DMS79 (cell line): Measurements from ENCODE around the gene AGTR1.
"Not testable (repeated sequence)": the region's sequence is repeated elsewhere in the genome, so short reads cannot be mapped to it uniquely, and the experiment has no call there.

Experiments used
- DNase-seq: peaks from one replicate; lab custom pipeline; 2025; lab: John Stamatoyannopoulos, UW

The AGTR1 gene

DNA sequence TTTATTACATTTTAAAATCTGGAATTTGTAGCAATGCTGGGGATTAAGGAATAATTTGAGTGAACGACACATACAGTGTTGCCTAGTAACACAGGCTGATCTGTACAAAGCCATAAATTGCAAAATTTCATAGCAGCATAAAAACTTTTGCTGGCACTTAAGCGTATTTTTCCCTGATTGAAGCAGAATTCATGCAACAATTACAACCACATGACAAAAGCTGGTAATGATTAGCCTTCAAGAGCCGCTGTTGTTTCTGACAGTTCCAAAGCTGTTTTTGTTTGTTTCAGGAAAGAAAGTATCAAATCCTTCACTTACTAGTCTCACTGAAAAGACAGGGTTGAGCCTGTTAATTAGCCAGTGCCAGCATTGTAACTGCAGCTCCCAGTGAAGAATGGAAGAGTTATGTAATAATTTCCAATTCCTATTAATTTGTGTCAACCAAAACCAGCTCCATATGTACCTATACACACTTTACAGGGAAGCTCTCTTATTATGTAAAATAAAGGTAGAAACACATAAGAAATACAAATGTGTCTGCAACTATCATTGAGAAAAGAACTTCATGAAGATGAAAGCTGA is 60.7 kb downstream of the AGTR1 start:
- DNase-seq: no peak

DNA sequence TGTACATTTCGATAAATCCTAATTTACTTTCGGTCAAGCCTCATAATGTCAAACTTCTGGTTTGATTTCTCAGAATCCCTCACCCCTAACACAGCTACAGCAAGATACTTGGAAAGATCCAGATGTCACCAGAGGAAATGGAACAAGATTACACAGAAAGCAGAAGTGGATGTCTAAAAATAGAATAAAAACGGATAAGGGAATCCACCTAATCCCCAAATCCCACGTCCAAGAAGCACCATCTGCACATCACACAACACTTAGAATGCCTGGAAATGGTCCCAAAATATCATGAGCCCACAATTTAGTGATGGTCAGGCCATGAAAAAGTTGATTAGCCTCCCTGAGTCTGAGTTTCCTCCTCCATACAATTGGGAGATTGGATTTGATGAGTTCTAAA is 61.7 kb downstream of the AGTR1 start:
- no peak for DNase-seq

DNA sequence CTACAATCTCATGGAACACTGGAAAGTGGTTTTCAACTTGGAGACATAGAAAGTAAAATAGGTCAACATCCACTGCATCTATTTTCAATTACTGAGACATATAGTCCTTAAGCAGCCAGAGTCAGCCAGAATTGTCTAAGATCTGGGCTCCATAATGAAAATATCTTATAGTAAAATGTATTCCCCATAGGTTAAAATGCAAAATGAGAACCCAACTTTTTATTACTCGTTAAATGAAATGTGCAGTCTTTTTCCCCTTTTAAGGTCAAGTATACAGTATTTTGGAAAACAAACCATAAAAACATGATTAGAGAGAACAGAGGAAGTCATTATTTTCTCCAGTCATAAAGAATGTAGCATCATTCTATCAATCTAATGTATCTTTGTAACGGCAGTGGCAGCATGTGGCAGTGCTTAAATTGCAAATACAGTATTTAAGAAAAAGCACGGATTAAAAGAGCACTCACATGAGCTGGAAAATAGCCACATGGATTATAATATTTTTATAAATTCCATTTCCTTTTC is 65.5 kb downstream of the AGTR1 start:
- DNase-seq: no peak

DNA sequence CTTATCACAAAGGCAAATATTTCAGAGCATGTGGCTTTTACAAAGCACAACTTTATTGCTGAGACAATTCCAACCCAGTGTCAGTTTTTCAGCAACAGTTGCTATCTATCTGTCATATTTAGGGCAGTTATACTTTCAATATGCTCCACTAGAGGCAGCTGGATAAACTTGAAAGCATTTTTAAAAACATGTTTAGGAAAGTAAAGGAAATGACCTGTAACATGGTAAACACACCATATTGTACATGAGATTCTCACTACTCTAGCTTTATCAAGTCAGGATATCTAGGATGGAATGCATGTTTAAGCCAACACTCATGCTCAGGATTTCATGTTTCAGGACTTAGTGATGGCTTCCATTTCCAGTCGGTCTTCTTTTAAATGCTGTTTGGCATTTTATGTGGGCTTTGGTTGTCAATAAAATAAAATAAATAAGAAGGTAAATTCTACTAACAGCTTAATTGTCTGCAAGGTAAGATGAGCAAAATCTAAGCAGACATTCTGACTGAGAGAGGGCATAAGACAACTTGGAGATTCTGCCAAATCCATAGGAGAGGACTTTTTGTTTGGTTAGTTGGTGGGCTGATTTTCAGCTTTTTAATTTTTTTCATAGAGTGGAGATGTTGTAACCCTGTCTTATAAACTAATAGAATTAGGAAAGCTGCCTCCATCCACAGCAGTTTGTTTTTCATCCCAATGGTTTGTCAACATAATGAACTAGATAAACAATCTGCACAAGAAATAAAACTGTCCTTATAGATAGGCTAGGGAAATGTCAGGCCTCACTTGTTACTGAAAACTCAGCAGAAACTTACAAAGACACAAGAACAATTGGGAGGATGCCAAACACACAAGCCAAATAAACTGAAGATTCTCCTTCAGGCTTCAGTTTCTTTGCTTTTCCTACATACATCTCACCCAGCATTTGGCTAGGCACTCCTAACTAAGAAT is 66.6 kb downstream of the AGTR1 start:
- DNase-seq: no peak

DNA sequence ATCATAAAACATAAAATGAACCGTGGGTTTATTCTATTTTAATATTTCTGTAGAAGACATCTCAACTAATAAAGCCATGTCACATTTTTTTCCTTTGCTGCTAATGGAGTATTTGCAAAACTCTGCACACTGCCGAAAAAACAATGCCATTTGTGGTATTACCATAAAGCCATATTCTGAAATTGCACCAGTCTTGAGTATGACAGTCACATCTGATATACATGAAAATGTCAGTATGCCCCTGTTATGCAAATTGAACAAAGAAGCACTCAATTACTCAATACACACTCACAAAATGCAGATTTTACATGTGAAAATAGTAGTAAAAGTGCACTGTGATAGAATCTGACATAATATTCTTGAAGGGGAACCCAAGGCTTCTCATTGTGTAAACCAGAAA is 74.7 kb downstream of the AGTR1 start:
- no peak for DNase-seq

DNA sequence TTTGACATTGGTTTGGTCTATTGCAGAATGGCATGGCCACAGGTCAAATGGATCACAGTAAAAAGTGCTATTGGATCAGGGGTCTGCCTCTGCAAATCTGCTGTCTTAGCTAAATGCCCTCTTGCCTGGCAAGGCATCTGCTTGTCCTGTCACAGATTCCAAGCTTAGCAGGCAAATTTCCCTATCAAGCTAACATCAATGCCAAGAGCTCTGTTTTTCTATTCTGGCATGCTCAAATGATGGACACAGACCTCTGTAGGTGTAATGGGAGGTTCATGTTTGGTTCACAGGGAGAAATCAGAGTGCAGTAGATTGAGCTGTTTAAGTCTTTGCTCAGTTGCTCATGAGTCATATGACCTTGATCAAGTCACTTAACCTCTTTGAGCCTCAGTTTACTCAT is 75.1 kb downstream of the AGTR1 start:
- DNase-seq: no peak

DNA sequence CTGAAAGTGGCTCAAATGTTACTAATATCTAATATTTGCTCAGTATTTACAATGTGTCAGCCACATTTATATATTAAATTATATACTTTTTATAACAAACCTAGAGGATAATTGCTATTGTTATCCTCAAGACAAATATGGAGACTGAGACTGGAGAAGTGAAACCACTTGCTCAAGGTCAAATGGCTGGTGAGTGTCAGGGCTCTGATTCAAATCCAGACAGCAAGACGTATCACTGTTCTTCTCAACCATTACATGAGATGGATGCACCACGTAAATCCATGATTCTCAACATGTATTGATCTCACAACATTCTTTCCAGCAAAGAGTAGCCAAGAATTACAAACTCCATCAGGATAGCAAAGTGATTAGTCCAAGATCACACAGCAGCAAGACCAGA is 76.1 kb downstream of the AGTR1 start:
- no peak for DNase-seq

DNA sequence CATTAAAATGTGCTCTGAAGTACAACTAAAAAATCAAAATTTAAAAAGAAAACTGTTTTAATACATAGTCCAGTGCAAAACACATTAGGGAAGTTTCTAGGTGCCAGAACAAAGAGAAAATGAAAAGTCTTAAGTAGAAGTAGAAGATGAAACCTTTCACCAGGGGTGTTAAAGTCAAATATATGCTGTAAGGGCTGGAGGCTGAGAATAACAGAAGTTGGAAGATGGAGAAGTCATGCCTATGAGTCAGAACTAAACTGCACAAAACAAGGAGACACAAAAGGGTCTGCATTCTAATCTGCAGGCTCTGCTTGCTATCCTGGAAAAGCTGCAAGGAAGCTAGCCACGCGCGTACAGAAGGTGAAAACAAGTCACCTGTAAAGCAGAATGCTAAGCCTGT is 81.2 kb downstream of the AGTR1 start:
- DNase-seq: no peak

DNA sequence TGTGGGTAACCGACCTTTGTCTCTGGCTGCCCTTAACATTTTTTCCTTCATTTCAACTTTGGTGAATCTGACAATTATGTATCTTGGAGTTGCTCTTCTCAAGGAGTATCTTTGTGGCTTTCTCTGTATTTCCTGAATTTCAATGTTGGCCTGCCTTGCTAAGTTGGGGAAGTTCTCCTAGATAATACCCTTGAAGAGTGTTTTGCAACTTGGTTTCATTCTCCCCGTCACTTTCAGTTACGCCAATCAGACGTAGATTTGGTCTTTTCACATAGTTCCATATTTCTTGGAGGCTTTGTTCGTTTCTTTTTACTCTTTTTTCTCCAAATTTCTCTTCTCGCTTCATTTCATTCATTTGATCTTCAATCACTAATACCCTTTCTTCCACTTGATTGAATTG is 87.3 kb downstream of the AGTR1 start:
- DNase-seq: not testable (repeated sequence)

DNA sequence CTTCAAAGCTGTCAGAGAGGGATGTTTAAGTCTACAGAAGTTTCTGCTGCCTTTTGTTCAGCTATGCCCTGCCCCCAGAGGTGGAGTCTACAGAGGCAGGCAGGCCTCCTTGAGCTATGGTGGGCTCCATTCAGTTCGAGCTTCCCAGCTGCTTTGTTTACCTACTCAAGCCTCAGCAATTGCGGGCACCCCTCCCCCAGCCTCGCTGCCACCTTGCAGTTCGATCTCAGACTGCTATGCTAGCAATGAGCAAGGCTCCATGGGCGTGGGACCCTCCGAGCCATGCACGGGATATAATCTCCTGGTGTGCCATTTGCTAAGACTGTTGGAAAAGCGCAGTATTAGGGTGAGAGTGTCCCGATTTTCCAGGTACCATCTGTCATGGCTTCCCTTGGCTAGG is 88.5 kb downstream of the AGTR1 start:
- not testable (repeated sequence) for DNase-seq

DNA sequence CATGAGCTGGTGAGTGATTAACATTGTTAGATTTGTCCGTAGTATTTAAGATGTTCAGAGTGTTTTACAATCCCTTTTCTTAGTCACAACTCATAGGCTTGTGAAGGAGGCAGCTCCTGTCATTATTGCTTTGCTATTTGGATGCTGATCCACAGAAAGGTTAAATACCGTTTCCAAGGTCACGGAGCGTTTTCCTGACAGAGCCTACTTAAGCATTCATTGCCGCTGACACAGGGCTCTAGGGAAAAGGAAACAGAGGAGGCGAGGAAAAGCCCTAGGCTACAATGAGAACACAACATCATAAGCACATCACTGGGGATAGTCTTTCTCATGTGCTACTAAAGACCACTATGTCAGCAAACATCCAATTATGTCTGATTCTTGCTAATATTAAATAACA is 91.4 kb downstream of the AGTR1 start:
- no peak for DNase-seq

DNA sequence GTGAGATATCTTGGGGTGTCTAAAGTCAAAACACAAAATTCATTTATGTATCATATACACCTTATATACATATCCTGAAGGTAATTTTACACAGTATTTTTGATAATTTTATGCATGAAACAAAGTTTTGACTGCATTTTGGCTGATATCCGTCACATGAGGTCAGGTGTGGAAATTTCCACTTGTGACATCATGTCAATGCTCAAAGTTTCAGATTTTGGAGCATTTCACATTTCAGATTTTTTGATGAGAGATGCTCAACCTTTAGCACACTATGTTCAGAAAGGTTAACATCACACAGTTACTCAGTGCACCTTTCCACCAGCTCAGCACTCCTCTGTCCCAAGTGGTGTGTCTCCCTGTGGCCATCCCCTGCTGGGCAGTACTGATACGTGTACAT is 92.2 kb downstream of the AGTR1 start:
- no peak for DNase-seq

DNA sequence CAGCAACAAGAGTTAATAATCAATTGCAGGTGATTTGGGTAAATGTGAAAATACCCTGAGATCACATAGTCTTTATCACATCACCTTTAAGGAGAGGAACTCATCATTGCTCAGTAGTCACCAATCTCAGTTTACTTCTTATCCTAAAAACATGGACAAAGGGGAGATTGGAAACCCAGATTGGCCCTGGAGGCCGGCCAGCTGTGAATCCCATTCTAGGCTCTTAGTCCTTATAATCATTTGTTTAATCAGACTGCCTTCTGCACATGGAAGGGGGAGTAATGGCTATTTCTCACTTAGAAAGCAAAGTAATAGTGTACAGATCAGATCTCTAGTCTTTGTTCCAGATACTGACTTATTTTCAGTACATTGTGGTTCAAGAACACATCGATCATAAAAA is 92.7 kb downstream of the AGTR1 start:
- DNase-seq: no peak

DNA sequence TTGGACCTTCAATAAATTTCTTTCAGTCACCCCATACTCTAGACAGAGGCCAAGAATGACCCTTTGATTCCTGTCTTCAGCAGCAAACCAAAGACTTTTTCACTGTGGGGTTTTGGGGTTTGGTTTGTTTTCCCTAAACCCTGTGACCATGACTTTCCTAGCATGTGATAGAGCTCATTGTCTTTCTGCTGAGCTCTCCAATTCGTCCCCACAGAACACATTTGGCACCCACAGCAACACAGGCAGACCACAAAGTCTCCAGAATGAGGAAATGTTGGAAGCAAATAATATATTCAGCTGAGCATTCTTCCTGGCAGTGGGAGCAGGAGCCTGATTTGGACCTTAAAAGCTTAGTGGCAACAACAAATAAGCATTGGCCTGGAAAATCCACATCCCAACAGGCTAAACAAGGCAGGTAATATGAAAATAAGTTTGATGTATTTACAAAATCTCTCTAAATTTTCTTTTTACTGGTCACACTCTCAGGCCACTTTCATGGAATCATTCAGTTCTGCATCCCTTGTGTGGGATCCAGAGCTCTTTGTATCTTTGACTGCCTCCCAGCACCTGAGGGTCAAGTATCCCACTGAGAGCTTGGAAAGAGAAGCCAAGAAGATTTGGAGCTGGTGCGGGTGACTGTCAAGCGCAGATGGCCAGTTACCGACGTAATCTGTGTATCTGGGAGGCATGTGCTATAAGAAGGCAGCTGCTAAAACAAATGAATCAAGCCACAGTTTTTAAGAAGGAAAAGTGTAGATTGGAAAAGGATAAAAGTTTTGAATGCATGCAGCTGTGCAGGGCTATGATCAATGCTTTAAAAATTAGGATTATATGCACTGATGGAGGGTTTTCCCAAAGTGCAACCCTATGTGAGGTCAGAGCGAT is 93.4 kb downstream of the AGTR1 start:
- no peak for DNase-seq

DNA sequence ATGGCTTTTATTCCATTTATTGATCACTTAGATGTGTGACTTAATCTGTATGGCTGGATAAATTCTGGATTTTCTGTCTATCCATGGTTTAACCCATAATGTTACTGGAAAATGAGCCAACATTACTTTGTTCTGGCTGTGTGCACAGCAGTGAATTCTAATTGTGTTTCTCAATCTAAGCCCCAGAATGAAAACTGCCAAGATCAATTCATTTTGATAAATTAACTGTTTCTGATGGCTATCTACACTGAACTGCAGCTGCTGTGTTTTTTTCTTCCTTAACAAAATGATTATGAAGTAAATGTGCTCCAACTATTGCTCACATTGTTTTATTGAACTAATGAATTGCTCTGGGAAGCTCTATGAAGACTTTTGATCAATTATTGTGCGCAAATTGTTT is 94.2 kb downstream of the AGTR1 start:
- no peak for DNase-seq

DNA sequence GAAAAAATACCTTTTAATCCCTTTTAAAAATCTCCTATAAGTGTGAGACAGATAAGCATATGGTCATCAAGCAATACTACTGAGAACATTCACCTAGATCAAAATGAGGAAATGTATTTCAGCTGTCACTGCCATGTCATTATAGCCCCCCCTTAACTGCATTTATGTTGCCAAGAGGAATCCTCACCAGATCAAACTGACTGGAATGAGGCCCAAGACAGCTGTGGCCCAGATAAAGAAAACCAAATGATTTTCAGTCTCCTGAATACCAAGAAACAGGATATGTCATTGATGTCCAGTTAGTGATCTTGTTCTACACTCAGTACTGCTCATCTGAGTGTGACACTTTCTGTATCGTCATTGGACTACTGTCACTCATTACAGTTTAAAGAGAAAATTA is 94.8 kb downstream of the AGTR1 start:
- no peak for DNase-seq
